GM11168 (cell line): ENCODE measurements around the gene C1orf216.
"Not testable (repeated sequence)": the region's sequence is repeated elsewhere in the genome, so short reads cannot be mapped to it uniquely, and the experiment has no call there.

Experiments used
- in situ Hi-C: fragments of 300-500 bp; cut with MboI; formaldehyde crosslinking; loops from one replicate; pipeline ENCODE4 v1.12.0; 2022; ENCODE audit warnings: low sequenced_read_pairs; ENCODE audit not compliant: unreplicated experiment

Gene C1orf216

DNA sequence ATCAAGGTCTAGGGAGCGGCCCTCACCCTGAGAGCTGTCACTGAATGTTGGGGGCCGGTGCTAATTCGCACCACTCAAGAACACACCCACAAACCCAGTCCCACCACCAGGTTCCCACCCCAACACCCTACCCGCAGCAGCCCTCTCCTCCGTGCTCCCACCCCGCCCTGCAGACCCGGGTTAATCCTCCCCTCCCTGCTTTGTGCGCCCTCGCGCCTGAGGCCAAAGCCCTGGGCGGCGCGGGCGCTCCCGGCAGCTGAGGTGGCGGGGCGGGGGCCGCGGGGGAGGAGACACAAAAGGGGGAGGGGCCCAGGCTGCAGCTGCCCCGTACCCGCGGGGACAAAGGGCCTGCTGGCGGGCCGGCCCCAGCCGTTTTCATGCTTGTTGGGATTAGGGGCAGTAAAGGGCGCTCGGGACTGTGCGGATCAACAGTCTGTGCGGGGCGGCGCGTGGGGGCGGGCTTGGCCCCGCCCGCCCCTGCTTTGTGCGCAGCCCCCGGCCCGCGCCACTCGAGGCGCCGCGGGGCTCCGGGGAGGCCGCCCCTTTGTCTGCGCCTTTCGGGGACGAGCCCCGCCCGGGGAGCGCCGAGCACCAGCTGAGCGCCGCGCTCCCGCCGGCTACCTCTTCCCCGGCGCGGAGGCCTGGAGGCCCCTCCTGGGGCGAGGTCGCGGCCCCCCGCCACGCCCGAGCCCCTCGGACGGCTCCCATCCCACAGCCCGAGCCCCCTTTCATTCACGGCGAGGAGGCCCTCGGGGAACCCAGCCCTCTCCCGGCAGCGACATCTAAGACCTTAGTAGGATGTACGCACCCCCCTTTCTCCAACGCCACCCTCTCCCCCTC lies 10.9 kb downstream of the C1orf216 start:
- in situ Hi-C loops, result loop anchor here (25.0 kb wide), 1 partner anchor 246 kb away; no protein-coding TSS in a partner anchor

DNA sequence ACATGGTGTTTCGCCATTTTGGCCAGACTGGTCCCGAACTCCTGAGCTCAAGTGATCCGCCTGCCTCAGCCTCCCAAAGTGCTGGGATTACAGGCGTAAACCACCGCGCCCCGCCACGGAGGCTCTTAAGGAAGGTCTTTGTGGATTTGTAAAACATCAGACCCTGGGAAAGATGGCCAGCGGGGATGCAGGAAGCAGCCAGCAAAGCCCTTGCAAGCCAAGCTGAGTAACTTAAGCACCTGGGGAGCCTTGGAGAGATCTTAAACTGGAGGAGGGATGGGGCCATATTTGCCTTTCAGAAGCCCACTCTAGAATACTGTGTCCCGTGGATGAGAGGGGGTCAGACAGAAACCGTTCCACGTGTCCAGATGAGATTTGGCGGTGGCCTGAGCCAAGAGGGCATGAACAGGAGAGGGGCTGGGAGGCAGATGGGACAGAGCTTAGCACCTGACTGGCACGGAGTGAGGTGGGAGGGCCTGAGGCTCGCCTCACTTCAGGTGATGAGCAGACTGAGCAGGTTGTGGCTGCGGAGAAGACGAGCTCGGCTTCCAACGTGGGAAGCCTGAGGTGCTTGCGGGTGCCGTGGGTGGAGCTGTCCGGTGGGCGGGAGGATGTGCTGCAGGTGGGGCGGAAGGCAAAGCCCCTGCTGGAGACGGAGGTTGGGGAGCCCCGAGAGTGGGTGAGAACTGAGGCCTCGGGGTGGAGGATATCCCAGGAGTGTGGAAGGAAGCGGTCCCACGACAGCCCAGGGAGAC lies 11.7 kb downstream of the C1orf216 start:
- in situ Hi-C loops, result loop anchor here (25.0 kb wide), 1 partner anchor 245 kb away; no protein-coding TSS in a partner anchor

DNA sequence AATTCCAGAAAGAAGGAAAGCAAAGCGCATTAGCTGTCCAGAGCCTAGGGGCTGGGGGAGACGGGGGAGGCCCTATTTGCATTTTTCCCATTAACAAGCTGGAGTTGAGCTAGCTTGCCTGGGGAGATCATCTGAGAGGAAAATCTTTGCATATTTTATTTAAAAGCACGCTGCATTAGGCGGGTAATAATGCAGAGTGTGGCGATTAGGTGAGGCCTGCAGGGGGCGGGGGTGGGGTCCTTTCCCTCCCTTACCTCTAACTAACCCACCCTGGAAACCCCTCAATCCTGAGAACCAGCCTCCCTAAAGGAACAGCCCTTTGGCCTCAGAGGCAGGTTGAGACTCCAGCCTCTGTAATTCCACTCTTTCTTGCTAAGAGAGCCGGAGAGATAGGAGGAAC lies 16.2 kb downstream of the C1orf216 start:
- in situ Hi-C loops, result loop anchor here (25.0 kb wide), 1 partner anchor 240 kb away; no protein-coding TSS in a partner anchor

DNA sequence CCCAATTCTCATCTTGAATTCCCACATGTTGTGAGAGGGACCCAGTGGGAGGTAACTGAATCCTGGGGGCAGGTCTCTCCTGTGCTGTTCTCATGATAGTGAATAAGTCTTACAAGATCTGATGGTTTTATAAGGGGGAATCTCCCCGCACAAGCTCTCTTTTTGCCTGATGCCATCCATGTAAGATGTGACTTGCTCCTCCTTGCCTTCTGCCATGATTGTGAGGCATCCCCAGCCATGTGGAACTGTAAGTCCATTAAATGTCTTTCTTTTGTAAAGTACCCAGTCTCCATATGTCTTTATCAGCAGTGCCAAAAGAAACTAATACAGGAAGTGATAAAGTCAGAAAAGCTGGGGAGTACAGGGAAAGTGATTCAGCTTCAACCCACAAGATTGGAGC lies 19.5 kb downstream of the C1orf216 start:
- in situ Hi-C loops, result not testable (repeated sequence)

DNA sequence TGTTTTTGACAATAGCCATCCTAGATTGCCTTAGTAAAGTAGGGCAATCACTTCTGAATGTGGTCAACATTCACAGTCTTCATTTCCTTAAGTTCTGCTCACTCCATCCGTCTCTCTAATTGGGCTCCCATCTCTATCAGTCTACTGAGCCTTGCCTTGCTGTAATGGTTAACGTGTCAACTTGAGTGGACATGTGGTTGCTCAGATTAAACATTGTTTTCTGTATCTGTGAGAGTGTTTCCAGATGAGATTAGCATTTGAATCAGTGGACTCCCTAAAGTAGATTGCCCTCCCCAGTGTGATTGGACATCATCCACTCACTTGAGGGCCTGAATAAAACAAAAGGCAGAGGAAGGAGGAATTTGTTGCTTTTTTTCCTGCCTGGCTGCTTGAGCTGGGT lies 26.4 kb downstream of the C1orf216 start:
- in situ Hi-C loops, result no loop called here

DNA sequence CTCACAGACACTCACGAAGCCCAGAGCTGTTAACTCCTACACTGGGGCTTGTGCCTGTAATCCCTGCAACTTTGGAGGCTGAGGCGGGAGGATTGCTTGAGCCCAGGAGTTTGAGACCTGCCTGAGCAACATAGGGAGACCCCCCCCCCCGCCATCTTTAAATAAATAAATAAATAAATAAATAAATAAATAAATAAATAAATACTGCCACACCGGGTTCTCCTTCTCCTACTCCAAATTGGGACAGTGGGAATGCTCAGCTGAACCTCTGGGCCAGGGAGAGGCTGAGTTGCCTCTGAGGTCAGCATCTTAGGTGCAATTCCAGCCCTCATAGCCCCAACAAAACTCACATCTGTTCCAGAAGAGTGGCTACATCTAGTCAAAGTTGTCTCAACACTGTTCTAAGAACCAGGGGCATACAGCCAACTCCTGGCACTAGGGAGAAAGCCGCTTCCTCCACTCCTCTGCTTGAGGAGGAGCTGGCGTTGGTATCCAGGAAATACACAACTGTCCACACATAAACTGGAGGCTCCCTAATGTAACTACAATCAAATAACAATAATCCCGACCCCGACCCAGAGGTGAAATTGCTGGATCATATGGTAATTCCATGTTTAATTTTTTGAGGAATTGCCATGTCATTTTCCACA lies 27.0 kb downstream of the C1orf216 start:
- in situ Hi-C loops, result no loop called here

DNA sequence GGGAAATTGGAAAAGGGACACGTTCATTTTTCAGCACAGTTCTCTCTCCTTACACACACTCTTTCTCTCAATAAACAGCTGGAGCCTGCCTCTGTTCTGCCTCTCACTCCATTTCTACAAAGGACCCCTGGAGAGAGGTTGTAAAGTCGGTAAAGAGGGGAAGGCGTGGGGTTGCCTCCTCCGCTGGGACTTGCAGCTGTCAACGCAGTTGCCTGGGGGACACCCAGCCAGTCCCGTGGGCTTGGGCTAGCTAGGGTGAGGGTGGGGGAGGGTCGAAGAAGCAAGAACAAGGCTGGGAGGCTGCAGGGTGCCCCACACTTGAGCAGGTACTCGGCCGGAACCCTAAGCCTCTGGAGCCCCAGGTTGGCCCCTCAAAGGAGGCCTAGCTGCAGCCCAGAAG lies 27.6 kb downstream of the C1orf216 start:
- in situ Hi-C loops, result no loop called here

DNA sequence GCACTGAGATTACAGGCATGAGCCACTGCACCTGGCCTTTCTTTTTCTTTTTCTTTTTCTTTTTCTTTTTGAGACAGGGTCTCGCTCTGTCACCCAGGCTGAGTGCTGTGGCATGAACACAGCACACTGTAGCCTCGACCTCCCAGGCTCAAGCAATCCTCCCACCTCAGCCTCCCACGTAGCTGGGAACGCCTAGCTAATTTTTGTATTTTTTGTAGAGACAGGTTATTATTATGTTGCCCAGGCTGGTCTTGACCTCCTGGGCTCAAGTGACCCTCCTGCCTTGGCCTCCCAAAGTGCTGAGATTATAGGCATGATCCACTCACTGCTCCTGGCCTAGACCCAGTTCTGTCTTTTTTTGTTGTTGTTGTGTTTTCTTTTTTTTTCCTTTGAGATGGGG lies 28.6 kb downstream of the C1orf216 start:
- in situ Hi-C loops, result not testable (repeated sequence)

DNA sequence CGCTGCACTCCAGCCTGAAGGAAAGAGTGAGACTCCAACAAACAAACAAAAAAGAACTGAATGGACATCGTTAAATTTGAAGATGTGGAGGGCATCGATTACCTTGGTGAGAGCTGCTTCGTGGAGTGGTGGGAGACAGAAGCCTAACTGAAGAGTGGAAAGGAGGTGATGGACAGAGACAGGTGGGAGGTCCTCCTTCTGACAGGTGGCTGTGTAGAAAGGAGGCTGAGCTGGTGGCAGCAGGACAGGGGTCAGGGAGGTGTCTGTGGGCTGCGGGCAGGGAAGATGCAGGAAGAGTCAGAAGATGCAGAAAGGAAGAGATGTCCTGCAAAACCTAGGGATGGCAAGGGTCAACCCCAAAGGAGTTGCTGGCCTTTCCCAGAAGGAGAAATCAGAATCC lies 30.5 kb downstream of the C1orf216 start:
- in situ Hi-C loops, result no loop called here

DNA sequence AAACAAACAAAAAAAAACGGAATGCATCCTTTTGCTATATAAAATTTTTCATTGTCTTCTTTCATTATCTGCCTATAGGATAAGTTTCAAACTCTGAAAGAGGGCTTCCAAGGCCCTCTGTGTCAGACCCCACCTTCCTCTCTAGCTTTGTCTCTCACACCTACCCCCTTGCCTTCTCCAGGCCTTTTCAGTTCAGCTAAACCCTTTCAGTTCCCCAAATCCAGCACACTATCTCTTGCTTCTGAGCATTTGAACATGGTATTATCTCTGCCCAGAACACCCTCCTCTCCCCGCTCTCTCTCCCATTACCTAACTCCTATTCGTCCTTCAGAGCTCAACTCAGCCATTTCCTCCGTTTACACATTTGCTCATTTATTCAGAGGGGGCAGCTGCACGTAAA lies 35.7 kb downstream of the C1orf216 start:
- in situ Hi-C loops, result no loop called here

DNA sequence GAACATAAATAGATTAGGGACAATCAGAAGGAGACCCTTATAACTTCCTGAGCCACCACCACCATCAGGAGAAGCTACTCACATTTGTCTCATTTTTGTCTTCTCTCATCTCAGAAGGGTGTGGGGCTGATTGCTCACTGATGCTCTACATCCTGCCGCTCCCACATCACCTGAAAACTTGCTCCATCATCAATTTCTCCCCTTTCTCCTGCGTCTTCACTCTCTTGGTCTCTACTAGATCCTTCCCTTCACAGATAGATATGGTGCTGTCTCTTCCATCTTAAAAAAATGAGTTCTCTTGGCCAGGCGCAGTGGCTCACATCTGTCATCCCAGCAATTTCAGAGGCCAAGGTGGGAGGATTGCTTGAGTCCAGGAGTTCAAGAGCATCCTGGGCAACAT lies 38.4 kb downstream of the C1orf216 start:
- in situ Hi-C loops, result no loop called here

DNA sequence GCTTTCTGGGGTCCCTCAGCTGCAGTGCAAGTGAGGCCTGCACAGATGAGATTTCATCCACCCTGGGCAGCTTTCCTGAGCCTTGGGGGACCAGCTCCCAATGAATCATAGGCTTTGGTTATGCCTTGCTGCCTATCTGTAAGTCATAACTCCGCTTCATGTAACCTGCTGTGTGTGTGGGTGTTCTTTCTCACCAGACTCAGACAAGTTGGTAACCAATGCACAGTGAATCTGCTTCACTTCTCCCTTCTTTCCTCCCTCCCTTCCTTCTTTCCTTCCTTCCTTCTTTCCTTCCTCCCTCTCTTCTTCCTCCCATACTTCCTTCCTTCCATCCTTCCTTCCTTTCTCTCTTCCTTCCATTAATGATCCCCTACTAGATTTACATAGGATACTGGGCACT lies 42.9 kb downstream of the C1orf216 start:
- in situ Hi-C loops, result no loop called here

DNA sequence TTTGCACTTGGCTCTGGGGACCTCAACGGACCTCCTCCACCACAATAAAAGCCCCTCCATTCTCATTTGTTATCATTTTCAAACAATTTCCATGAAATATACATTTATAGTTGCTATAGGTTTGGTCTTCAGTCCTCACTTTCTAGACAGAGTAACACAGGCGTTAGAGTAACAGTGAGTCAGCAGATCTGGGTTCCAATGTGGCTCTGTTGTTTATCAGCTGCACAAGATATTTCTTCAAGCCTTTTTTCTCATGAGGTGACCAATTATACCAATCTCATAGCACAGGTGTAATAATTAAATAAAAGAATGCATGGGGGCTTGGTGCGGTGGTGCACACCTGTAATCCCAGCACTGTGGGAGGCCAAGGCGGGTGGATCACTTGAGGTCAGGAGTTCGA lies 44.6 kb downstream of the C1orf216 start:
- in situ Hi-C loops, result no loop called here

DNA sequence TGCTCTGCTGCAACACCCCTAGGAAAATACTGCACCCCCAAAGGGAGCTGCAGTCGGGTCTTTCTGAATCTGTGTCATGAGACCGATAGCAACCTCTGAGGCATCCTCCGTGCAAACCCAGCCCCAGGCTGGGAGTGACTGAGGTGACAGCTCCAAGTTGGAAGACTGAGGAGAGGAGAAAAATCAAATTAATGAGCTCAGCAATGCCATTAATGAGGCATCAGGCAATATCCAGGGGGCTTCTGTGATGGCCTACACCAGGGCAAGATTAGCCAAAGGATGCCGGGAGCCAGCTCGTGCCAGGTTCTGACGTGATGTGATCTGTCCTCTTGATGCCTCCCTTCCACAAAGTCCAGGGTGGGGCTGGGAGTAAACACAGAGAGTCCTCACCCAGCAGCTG lies 46.6 kb downstream of the C1orf216 start:
- in situ Hi-C loops, result no loop called here

DNA sequence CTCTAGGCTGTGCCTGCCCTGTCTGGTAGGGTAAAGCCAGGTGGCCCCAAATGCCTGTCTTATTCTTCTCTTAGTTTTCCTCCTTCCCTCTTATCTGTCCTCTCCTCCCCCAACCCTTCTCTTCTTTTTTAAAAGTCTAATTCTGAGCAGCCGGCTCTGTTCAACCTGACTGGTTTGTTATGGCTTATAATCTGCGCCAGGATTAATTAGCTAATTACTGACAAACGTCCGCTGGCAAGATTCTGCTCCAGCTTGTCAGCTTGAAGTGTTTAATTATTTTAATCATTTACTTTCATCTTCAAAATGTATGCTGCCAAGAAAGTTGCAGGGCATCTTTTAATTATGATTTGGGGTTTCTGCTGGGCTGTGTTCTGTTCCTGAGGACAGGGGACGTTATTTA lies 50.2 kb downstream of the C1orf216 start:
- in situ Hi-C loops, result no loop called here

DNA sequence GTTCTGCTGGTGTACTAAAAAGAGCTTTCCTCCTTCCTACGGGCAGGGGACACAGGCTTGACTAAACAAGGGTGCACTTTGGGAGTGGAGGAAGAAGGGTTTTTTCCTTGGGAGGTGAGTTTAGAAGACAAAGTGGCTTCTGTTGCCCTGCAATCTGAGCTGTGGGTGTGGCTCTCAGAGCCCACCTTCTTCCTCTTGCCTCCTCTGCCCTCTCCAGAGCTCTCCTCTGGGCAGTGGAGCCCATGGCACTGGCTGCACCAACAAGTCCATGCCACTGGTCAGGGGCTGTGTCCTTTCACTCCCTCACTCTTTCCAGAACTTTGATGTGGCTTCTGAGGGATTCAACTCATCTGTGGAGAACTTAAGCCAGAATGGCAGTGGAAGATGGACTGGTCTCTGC lies 51.8 kb downstream of the C1orf216 start:
- in situ Hi-C loops, result no loop called here

DNA sequence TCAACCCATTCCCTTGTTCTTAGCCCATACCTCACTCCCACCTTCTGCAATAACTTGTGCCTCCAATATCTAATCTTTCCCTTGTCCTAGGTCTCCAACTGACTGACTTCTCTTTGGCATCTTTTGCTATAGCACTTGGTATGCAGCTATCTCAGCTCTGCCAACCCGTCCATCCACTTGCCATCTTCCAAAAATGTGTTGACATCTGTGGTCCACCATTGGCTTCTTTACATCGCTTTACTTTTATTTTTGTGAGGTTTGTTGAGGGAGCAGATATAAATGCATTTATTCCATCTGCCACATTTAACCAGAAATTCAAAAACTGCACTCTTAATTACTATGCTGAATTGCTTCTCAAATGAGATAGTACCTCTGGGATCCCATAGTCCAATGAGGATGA lies 52.5 kb downstream of the C1orf216 start:
- in situ Hi-C loops, result no loop called here
